Adrenal gland (tissue), 12 donors: ENCODE results near the gene ASTN2. TPM values are rescaled to one million over a fixed set of nuclear protein-coding genes. Genes with fewer than 3 reads are reported as not detected.

ENCODE experiments used
- DNase-seq, 7 donors: peaks; one replicate each; pipeline ENCODE4 v3.0.0-alpha.2; 2019 to 2020
- H3K27ac ChIP-seq, 5 donors: fragments of 200-600 bp; sonication (generic) in 4 of 5; 1 replicate in 3 of 5; 2 replicates in 2 of 5; pipeline versions ENCODE4 v1.5.1 to v1.8.0; 2016 to 2020; ENCODE audit warnings: mild to moderate bottlenecking in 1 of 5
- H3K27me3 ChIP-seq: fragments of 200-600 bp; 2 replicates; pipeline ENCODE4 v1.8.0; 2021
- H3K36me3 ChIP-seq, 2 donors: fragments of 200-600 bp; replicated peaks in 1 of 2; 1 replicate in 1 of 2; 2 replicates in 1 of 2; pipeline versions ENCODE4 v1.5.1 to v1.8.0; 2018 to 2022
- H3K4me1 ChIP-seq, 2 donors: fragments of 200-600 bp; replicated peaks in 1 of 2; 1 replicate in 1 of 2; 2 replicates in 1 of 2; pipeline versions ENCODE4 v1.5.1 to v1.8.0; 2018 to 2021
- H3K4me3 ChIP-seq, 4 donors: fragments of 200-600 bp; sonication (generic) in 3 of 4; one replicate each; pipeline ENCODE4 v1.5.1; 2016 to 2018
- H3K9me3 ChIP-seq, 3 donors: fragments of 200-600 bp; sonication (generic) in 1 of 3; replicated peaks in 1 of 3; 1 replicate in 2 of 3; 2 replicates in 1 of 3; pipeline versions ENCODE4 v1.5.1 to v1.8.0; 2016 to 2021
- CTCF ChIP-seq, 6 experiments: fragments of 450-650 bp in 4 of 6; fragments of 200-600 bp in 2 of 6; sonication (generic) in 1 of 6; IDR thresholded peaks; 1 replicate in 5 of 6; 2 replicates in 1 of 6; pipeline versions ENCODE4 v1.5.1 to v1.8.0; 2016 to 2021; ENCODE audit warnings: antibody characterized with exemption in 6 of 6, mild to moderate bottlenecking in 2 of 6, moderate library complexity in 1 of 6
- POLR2A ChIP-seq, 2 donors: fragments of 450-650 bp; IDR thresholded peaks; one replicate each; pipeline ENCODE4 v1.6.1; 2017; ENCODE audit warnings: antibody characterized with exemption in 2 of 2, mild to moderate bottlenecking in 2 of 2, moderate library complexity in 1 of 2
- WGBS, 4 donors: extraction: QIAGEN DNeasy Blood & Tissue Kit in 2 of 4; methylation state at CpG; one replicate each; pipeline versions ENCODE4 v1.1.5 to v1.1.7; 2013 to 2017; 5-methylcytosine and 5-hydroxymethylcytosine counted together
- intact Hi-C, 2 donors: fragments of 100-400 bp; cut with DNase I; formaldehyde crosslinking; loops; one replicate each; pipeline versions ENCODE4 v1.14.1 to v1.15.0; 2022 to 2023
- polyA plus RNA-seq, 3 donors: library from polyadenylated mRNA; stranded (reverse); fragments of 200-250 nt in 2 of 3; fragments of 350-450 nt in 1 of 3; fragmentation: Illumina TruSeq in 1 of 3; extraction: RNeasy Lipid Tissue Mini Kit (QIAGEN cat#74804) in 1 of 3; gene quantifications; one replicate each; pipeline ENCODE4 v1.2.3, GENCODE V29; 2013 to 2014
- total RNA-seq, 9 donors: library from RNA; depleted of rRNA in 4 of 9; stranded (reverse); fragments of >200 nt in 4 of 9; fragments of 120-200 nt in 1 of 9; fragmentation: NEBNext Ultra II Directional in 1 of 9; extraction: Animal tissue kit (Norgen Biotek cat#: 25700) in 1 of 9; gene quantifications; one replicate each; pipeline versions ENCODE4 v1.1.0 to v1.2.4, GENCODE V29; 2013 to 2023
- donor health status: healthy with polysubstance abuse.
- donor health status: Bipolar disorder and iron deficiency.
- donor health status: DM: yes; HTN: yes; CAD: no.
- donor health status: DM: no; HTN: no; CAD: no.
- donor health status: DM: no; HTN: no; CAD: no.
- donor health status: DM: yes; HTN: yes; CAD: no.

Gene ASTN2
- total and polyA plus RNA-seq, 12 donors: 2.5 to 15.6 (median 6.8) TPM

DNA sequence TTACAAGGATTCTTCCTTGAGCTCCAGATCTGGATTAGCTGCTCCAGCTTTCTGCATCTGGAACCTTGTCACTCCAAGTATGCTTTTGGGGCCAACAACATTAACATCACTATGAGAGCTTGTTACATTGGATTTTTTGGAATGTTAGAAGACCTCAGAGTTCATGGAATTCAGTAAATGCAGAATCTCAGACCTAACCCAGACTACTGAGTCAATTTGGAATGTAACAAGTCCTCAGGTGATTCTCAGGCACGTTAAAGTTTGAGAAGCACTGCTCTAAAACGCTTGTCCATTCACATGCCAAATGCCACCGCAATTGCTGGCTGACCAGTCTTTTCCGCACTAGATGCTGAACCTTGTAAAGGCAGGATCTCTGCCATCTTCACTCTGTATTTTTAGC, 979.2 kb downstream of the ASTN2 start:
- no peaks in the 10 kb centered on the region for H3K27me3 ChIP-seq
- intact Hi-C loops: no loop called here
- 63 to 94% (median 79%) methylated on average over 3 to 4 of the region's 4 CpGs for WGBS, 4 donors
- peaks cover 0 to 4% of the 10 kb centered on the region in 2 donors for H3K4me1 ChIP-seq
- H3K4me3 ChIP-seq: no peak overlapping the region
- H3K9me3 ChIP-seq: no peaks in the 10 kb centered on the region
- no peak for TF ChIP-seq POLR2A (IDR thresholded peaks at IDR 0.05)
- no peak for TF ChIP-seq CTCF (IDR thresholded peaks at IDR 0.05)
- DNase-seq: no peak
- no peak overlapping the region for H3K27ac ChIP-seq
- no peaks in the 10 kb centered on the region for H3K36me3 ChIP-seq

DNA sequence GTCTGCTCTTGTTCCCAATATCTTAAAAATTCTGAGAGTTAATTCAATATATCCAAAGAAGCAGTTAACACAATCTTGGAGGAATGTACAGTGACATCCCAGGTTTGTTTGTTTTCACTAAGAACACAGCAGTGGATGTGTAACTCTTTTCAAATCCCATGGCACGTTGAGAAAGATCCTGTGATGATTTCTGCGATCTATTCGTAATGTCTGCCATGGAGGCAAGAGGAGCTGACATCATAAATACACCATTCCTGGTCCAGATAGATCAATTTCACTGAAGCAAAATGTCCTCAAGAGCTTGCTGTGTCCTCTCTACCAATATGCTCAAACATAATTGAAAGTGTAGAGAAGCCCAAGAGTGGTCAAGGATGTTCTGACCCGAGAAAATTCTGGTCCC, 980.5 kb downstream of the ASTN2 start:
- H3K27ac ChIP-seq: no peak overlapping the region
- no peaks in the 10 kb centered on the region for H3K27me3 ChIP-seq
- no peak overlapping the region for H3K4me3 ChIP-seq
- H3K4me1 ChIP-seq: peaks cover 0 to 4% of the 10 kb centered on the region in 2 donors
- TF ChIP-seq POLR2A (IDR thresholded peaks at IDR 0.05) (no peak), CTCF (IDR thresholded peaks at IDR 0.05) (no peak)
- no peaks in the 10 kb centered on the region for H3K36me3 ChIP-seq
- intact Hi-C loops: no loop called here
- DNase-seq: no peak
- 80 to 86% (median 83%) methylated on average over 4 of the region's 4 CpGs for WGBS, 4 donors
- H3K9me3 ChIP-seq: no peaks in the 10 kb centered on the region

DNA sequence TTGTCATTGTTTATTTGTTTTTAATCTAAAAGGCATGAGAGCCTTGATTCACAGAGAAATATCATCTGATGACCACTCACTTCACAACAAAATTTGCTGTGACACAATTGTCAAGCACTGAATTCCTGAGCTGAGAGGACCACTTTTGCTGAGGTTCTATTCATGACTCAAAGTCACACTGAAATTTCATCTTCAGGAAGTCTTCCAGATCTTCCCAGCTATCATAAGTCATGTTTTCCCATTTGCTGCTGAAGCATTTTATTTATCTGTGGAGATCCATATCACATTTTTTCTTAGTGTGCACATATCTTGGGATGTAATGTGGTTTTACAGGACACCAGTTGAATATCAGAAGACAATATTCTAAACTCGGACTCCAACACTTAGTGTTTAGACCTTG, 982.8 kb downstream of the ASTN2 start:
- Histone ChIP-seq H3K27me3 (no peaks in the 10 kb centered on the region), H3K4me1 (peaks cover 0 to 4% of the 10 kb centered on the region in 2 donors), H3K9me3 (no peaks in the 10 kb centered on the region), H3K27ac (peak overlapping the region in 2 of 5 donors; percentile 44 to 66), H3K36me3 (no peaks in the 10 kb centered on the region), H3K4me3 (no peak overlapping the region)
- WGBS, 4 donors: 64 to 97% (median 78%) methylated on average over 1 of the region's 1 CpG
- no peak for DNase-seq
- intact Hi-C loops: no loop called here
- TF ChIP-seq CTCF (IDR thresholded peaks at IDR 0.05) (no peak), POLR2A (IDR thresholded peaks at IDR 0.05) (no peak)

GRCh38 chr9:116430849-116431248, 984.0 kb downstream of the ASTN2 start:
- intact Hi-C loops: no loop called here
- H3K4me1 ChIP-seq: peaks cover 0 to 4% of the 10 kb centered on the region in 2 donors
- no peak for TF ChIP-seq POLR2A (IDR thresholded peaks at IDR 0.05)
- no peak for TF ChIP-seq CTCF (IDR thresholded peaks at IDR 0.05)
- no peak overlapping the region for H3K4me3 ChIP-seq
- 74 to 85% (median 77%) methylated on average over 3 of the region's 3 CpGs for WGBS, 4 donors
- no peaks in the 10 kb centered on the region for H3K27me3 ChIP-seq
- DNase-seq: peak in 6 of 7 donors; percentile 15 to 60 (median 34)
- H3K36me3 ChIP-seq: no peaks in the 10 kb centered on the region
- peak overlapping the region in 1 of 5 donors; percentile 66 for H3K27ac ChIP-seq
- no peaks in the 10 kb centered on the region for H3K9me3 ChIP-seq
